Gastroesophageal sphincter (tissue), 4 donors: ENCODE data around the gene ZNF280D. TPM values are rescaled to one million over a fixed set of nuclear protein-coding genes. Genes with fewer than 3 reads are reported as not detected.

Source experiments
- ATAC-seq: fragments of 150-250 bp; one replicate; pipeline ENCODE4 v1.9.1; 2016; ENCODE audit warnings: mild to moderate bottlenecking, moderate library complexity
- H3K27ac ChIP-seq, 4 donors: fragments of 200-600 bp; sonication (generic) in 3 of 4; 1 replicate in 3 of 4; 2 replicates in 1 of 4; pipeline ENCODE4 v1.5.1; 2016 to 2019
- H3K27me3 ChIP-seq: fragments of 200-600 bp; sonication (generic); one replicate; pipeline ENCODE4 v1.5.1; 2019
- H3K36me3 ChIP-seq, 2 donors: fragments of 200-600 bp; sonication (generic); one replicate each; pipeline ENCODE4 v1.5.1; 2019; ENCODE audit warnings: control low read depth in 1 of 2
- H3K4me1 ChIP-seq, 3 donors: fragments of 200-600 bp; sonication (generic); 1 replicate in 2 of 3; 2 replicates in 1 of 3; pipeline ENCODE4 v1.5.1; 2016 to 2019; ENCODE audit warnings: control low read depth in 2 of 3
- H3K4me3 ChIP-seq, 2 donors: fragments of 200-600 bp; sonication (generic); one replicate each; pipeline ENCODE4 v1.5.1; 2019; ENCODE audit warnings: mild to moderate bottlenecking in 1 of 2, moderate library complexity in 1 of 2
- H3K9me3 ChIP-seq, 3 donors: fragments of 200-600 bp; sonication (generic); one replicate each; pipeline ENCODE4 v1.5.1; 2017 to 2019; ENCODE audit warnings: control low read depth in 2 of 3
- CTCF ChIP-seq, 4 experiments: fragments of 200-600 bp in 2 of 4; fragments of 450-650 bp in 2 of 4; sonication (generic) in 1 of 4; IDR thresholded peaks; one replicate each; pipeline ENCODE4 v1.5.1; 2017 to 2019; ENCODE audit warnings: antibody characterized with exemption in 4 of 4, mild to moderate bottlenecking in 2 of 4, moderate library complexity in 2 of 4
- EP300 ChIP-seq: sonication (generic); formaldehyde crosslinking; IDR thresholded peaks from one replicate; pipeline ENCODE4 v1.6.1; 2017; ENCODE audit warnings: antibody characterized with exemption, mild to moderate bottlenecking
- POLR2A ChIP-seq, 2 donors: fragments of 450-650 bp; IDR thresholded peaks; one replicate each; pipeline ENCODE4 v1.6.1; 2017; ENCODE audit warnings: antibody characterized with exemption in 2 of 2, mild to moderate bottlenecking in 2 of 2, moderate library complexity in 1 of 2
- POLR2AphosphoS5 ChIP-seq: sonication (generic); formaldehyde crosslinking; IDR thresholded peaks from one replicate; pipeline ENCODE4 v1.6.1; 2017; ENCODE audit warnings: antibody characterized with exemption
- WGBS, 2 donors: methylation state at CpG; one replicate each; pipeline ENCODE4 v1.1.5; 2018; ENCODE audit warnings: low coverage in 1 of 2; 5-methylcytosine and 5-hydroxymethylcytosine counted together
- total RNA-seq, 4 donors: library from RNA; depleted of rRNA; stranded (reverse); fragments of >200 nt; gene quantifications; one replicate each; pipeline ENCODE4 v1.1.0, GENCODE V29; 2016

The ZNF280D gene
- total RNA-seq, 4 donors from 2014 or later, result 51.3 to 139 (median 69.1) TPM

GRCh38 chr15:56732886-56733135 lies 498 bp downstream of the ZNF280D start:
- peaks cover 0 to 6% (median 0%) of the 10 kb centered on the region in 3 donors for H3K9me3 ChIP-seq
- no peaks in the 10 kb centered on the region for H3K36me3 ChIP-seq
- 0% methylated on average over 3 to 5 of the region's 8 CpGs for WGBS, 2 donors
- no peak for ATAC-seq
- H3K4me3 ChIP-seq, result peak overlapping the region; percentile 68 to 76
- TF ChIP-seq EP300 (no peak), POLR2AphosphoS5 (peak; percentile 55), CTCF (IDR thresholded peaks at IDR 0.05) (no peak)
- H3K4me1 ChIP-seq, result peaks cover 10 to 75% (median 20%) of the 10 kb centered on the region in 3 donors
- no peaks in the 10 kb centered on the region for H3K27me3 ChIP-seq
- H3K27ac ChIP-seq, result peak overlapping the region; percentile 92 to 97 (median 94)

DNA sequence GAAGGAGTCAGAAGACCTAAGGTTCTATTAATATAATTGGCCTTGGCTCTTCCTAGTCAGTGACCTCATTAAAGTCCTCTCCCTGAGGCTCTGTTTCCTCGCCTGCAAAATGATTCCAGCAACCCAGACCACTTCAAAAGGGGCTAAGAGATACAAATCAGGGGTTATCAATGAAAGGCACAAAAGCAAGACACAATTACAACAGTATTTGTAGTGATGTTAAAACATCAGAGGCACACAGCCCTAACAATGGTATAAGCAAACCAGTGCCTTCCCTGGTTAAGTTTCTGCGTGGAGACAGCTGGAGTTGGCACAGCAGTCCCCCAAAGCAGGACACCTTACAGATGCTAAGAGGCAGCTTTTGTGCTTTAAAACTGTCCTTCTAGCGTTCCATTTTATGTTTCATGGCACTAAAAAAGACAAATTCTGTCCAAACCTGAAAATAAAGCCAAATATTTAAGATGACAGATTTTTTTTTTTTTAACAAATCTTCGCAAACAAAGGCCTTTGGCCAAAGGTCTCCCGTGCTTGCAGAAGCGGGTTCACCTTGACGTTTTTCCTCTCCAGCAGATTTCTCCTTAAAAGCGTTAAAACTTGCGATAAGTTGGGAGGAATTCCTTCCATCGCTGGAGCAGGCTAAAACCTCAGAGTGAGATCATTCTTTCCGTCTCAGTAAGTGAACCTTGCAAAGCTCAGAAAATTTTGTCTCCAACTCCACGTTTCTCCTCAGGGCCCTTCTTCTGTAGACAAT lies 999 bp downstream of the ZNF280D start:
- peaks cover 0 to 6% (median 0%) of the 10 kb centered on the region in 3 donors for H3K9me3 ChIP-seq
- TF ChIP-seq POLR2A (IDR thresholded peaks at IDR 0.05) (no peak), CTCF (IDR thresholded peaks at IDR 0.05) (no peak), EP300 (no peak), POLR2AphosphoS5 (no peak)
- H3K27ac ChIP-seq, result peak overlapping the region; percentile 92 to 97 (median 94)
- ATAC-seq, result no peak
- H3K36me3 ChIP-seq, result no peaks in the 10 kb centered on the region
- WGBS, 2 donors, result 1 to 2% methylated on average over 11 to 12 of the region's 12 CpGs
- H3K4me1 ChIP-seq, result peaks cover 12 to 75% (median 16%) of the 10 kb centered on the region in 3 donors
- peak overlapping the region; percentile 68 to 76 for H3K4me3 ChIP-seq
- H3K27me3 ChIP-seq, result no peaks in the 10 kb centered on the region

- H3K4me1 ChIP-seq, result peaks cover 14 to 75% (median 17%) of the 10 kb centered on the region in 3 donors
- 39 to 50% methylated on average over 7 to 8 of the region's 8 CpGs for WGBS, 2 donors
- peak overlapping the region; percentile 68 to 76 for H3K4me3 ChIP-seq
- peak overlapping the region; percentile 92 to 97 (median 94) for H3K27ac ChIP-seq
- peaks cover 0 to 6% (median 0%) of the 10 kb centered on the region in 3 donors for H3K9me3 ChIP-seq
- no peaks in the 10 kb centered on the region for H3K27me3 ChIP-seq
- H3K36me3 ChIP-seq, result peaks cover 0 to 4% of the 10 kb centered on the region in 2 donors
- TF ChIP-seq POLR2AphosphoS5 (no peak), POLR2A (IDR thresholded peaks at IDR 0.05) (no peak), CTCF (IDR thresholded peaks at IDR 0.05) (no peak), EP300 (no peak)
- no peak for ATAC-seq
These were observed 1.8 kb downstream of the ZNF280D start for GRCh38 chr15:56731548-56731947.

- TF ChIP-seq CTCF (IDR thresholded peaks at IDR 0.05), result no peak
- no peak for TF ChIP-seq POLR2AphosphoS5
- TF ChIP-seq POLR2A (IDR thresholded peaks at IDR 0.05), result no peak
- TF ChIP-seq EP300, result no peak
- WGBS, 2 donors, result 32 to 57% methylated on average over 2 of the region's 2 CpGs
- ATAC-seq, result no peak
- H3K4me3 ChIP-seq, result no peak overlapping the region
- peaks cover 0 to 6% (median 0%) of the 10 kb centered on the region in 3 donors for H3K9me3 ChIP-seq
- H3K27ac ChIP-seq, result peak overlapping the region in 1 of 4 donors; percentile 6
- no peaks in the 10 kb centered on the region for H3K27me3 ChIP-seq
- H3K4me1 ChIP-seq, result peaks cover 16 to 89% (median 20%) of the 10 kb centered on the region in 3 donors
- H3K36me3 ChIP-seq, result peaks cover 0 to 4% of the 10 kb centered on the region in 2 donors
These were observed 3.7 kb downstream of the ZNF280D start for GRCh38 chr15:56729561-56729960.

DNA sequence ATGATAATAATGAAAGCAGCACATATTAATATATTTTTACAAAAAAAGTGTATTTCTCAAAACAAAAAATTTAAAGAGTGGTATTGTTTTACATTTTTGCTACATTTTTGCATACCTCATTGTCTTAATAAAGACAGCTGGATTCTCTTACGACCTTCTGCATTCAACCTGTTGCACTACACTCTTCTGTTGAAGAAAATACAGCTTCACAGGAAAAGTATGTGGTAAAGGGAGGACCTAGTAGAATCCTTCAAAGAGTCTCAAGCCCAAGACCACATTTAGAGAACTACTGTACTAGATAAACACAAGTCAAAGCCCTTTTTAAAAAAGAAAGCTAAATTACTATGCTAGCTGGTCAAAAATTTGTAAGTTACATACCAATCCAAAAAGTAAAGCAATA lies 7.9 kb downstream of the ZNF280D start:
- H3K36me3 ChIP-seq, result peaks cover 0 to 4% of the 10 kb centered on the region in 2 donors
- TF ChIP-seq POLR2AphosphoS5 (no peak), CTCF (IDR thresholded peaks at IDR 0.05) (no peak), EP300 (no peak), POLR2A (IDR thresholded peaks at IDR 0.05) (no peak)
- H3K27ac ChIP-seq, result no peak overlapping the region
- ATAC-seq, result no peak
- 56 to 70% methylated on average over 1 of the region's 1 CpG for WGBS, 2 donors
- peaks cover 7 to 83% (median 11%) of the 10 kb centered on the region in 3 donors for H3K4me1 ChIP-seq
- H3K9me3 ChIP-seq, result no peaks in the 10 kb centered on the region
- no peaks in the 10 kb centered on the region for H3K27me3 ChIP-seq
- no peak overlapping the region for H3K4me3 ChIP-seq
